OCI-LY3 (cell line): ENCODE results near the gene ANP32A.

Source experiments
- CTCF ChIP-seq: fragments of 200-600, 300-600 bp; sonication (generic); IDR thresholded peaks from 2 replicates; pipeline ENCODE4 v1.5.1; 2014; ENCODE audit warnings: antibody characterized with exemption, low read length, low read depth
- EZH2phosphoT487 ChIP-seq: fragments of 200-600 bp; shearing (Covaris generic); IDR thresholded peaks from 2 replicates; pipeline ENCODE4 v1.6.1; 2018; ENCODE audit warnings: antibody characterized with exemption, mixed run types, low read depth

DNA sequence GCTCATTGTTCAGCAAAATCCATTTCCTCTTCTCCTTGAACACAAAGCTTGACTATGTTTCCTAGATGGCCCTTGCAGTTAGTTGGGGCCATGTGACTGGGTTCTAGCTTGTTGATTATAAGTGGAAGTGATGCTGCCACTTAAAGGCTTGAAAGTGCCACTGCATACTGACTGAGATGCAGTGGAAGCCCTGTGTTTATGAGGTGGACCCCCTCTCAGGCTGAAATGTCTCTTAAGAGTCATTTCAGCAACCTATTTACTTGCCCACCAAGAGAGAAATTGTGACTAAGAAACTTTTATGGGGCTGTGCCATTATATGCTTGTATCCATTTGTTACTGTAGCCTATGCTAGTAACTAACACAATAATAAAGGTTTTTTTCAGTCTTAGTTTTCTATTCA lies 8.4 kb upstream of the ANP32A start:
- TF ChIP-seq CTCF (peak; percentile 82), EZH2phosphoT487 (no peak)
